Left ventricle myocardium inferior (tissue), 1 donor: ENCODE results near the gene TXNRD2. TPM values are rescaled to one million over a fixed set of nuclear protein-coding genes. Genes with fewer than 3 reads are reported as not detected.

ENCODE experiments used
- DNase-seq: peaks from one replicate; pipeline ENCODE4 v3.0.0-alpha.2; 2020
- H3K27ac ChIP-seq: fragments of 200-600 bp; replicated peaks from 2 replicates; pipeline ENCODE4 v1.8.0; 2021
- H3K27me3 ChIP-seq: fragments of 200-600 bp; 2 replicates; pipeline ENCODE4 v1.8.0; 2021; ENCODE audit warnings: low read depth
- H3K36me3 ChIP-seq: fragments of 200-600 bp; 2 replicates; pipeline ENCODE4 v1.8.0; 2021
- H3K4me1 ChIP-seq: fragments of 200-600 bp; 2 replicates; pipeline ENCODE4 v1.8.0; 2021
- H3K4me3 ChIP-seq: fragments of 200-600 bp; 2 replicates; pipeline ENCODE4 v1.8.0; 2021; ENCODE audit warnings: mild to moderate bottlenecking, moderate library complexity
- H3K9me3 ChIP-seq: fragments of 200-600 bp; replicated peaks from 2 replicates; pipeline ENCODE4 v1.8.0; 2021
- intact Hi-C: fragments of 100-400 bp; cut with micrococcal nuclease; formaldehyde crosslinking; loops from one replicate; pipeline ENCODE4 v1.11.0; 2022
- total RNA-seq: library from RNA; stranded (reverse); fragmentation: NEBNext Ultra II Directional; extraction: Animal tissue kit (Norgen Biotek cat#: 25700); gene quantifications from one replicate; pipeline ENCODE4 v1.2.1, GENCODE V29; 2021
- TF ChIP-seq, protein P1 (sequence below): fragments of 200-600 bp; IDR thresholded peaks from 2 replicates; pipeline ENCODE4 v1.8.0; 2021; ENCODE audit warnings: antibody characterized with exemption, mild to moderate bottlenecking, borderline replicate concordance
- donor health status: DM: no; HTN: yes; CAD: no; lungs with severe emphysema.

TXNRD2 gene
- total RNA-seq, 1 donor from 2014 or later = 35.2 TPM

DNA sequence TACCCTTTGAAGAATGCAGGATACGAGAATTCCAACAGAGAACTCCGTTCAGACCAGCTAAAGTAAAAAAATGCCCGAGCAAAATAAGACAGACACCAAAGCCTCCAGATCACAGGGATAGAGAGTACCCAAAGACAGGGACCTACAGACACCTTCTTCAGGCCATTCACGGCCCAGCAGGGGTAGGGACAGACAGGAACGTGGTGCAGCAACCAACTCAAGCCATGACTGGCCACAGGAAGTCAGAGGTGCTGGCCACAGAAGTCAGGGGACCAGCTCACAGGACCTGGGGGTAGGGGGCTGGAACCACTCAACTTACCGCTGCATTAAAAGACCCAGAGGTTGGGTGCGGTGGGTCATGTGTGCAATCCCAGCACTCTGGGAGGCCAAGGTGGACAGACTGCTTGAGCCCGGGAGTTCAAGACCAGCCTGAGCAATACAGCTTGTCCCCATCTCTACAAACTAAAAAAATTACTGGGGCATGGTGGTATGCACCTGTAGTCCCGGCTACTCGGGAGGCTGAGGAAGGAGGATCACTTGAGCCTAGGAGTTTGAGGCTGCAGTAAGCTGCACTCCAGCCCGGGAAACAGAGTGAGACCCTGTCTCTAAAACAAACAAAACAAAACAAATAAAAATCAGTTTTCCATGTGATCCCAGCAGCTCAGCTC, 39.9 kb downstream of the TXNRD2 start:
- H3K4me3 ChIP-seq = no peak overlapping the region
- TF ChIP-seq, protein P1, sequence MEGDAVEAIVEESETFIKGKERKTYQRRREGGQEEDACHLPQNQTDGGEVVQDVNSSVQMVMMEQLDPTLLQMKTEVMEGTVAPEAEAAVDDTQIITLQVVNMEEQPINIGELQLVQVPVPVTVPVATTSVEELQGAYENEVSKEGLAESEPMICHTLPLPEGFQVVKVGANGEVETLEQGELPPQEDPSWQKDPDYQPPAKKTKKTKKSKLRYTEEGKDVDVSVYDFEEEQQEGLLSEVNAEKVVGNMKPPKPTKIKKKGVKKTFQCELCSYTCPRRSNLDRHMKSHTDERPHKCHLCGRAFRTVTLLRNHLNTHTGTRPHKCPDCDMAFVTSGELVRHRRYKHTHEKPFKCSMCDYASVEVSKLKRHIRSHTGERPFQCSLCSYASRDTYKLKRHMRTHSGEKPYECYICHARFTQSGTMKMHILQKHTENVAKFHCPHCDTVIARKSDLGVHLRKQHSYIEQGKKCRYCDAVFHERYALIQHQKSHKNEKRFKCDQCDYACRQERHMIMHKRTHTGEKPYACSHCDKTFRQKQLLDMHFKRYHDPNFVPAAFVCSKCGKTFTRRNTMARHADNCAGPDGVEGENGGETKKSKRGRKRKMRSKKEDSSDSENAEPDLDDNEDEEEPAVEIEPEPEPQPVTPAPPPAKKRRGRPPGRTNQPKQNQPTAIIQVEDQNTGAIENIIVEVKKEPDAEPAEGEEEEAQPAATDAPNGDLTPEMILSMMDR = no peak
- no peaks in the 10 kb centered on the region for H3K4me1 ChIP-seq
- H3K27me3 ChIP-seq = no peaks in the 10 kb centered on the region
- DNase-seq = no peak
- intact Hi-C loops = no loop called here
- H3K27ac ChIP-seq = no peak overlapping the region
- no peaks in the 10 kb centered on the region for H3K9me3 ChIP-seq
- peaks cover 30% of the 10 kb centered on the region for H3K36me3 ChIP-seq

GRCh38 chr22:19900707-19901436, 40.7 kb downstream of the TXNRD2 start:
- H3K27me3 ChIP-seq = no peaks in the 10 kb centered on the region
- no peaks in the 10 kb centered on the region for H3K4me1 ChIP-seq
- H3K36me3 ChIP-seq = peaks cover 30% of the 10 kb centered on the region
- H3K27ac ChIP-seq = no peak overlapping the region
- intact Hi-C loops = no loop called here
- TF ChIP-seq, protein P1 = no peak
- H3K9me3 ChIP-seq = no peaks in the 10 kb centered on the region
- DNase-seq = no peak
- no peak overlapping the region for H3K4me3 ChIP-seq

DNA sequence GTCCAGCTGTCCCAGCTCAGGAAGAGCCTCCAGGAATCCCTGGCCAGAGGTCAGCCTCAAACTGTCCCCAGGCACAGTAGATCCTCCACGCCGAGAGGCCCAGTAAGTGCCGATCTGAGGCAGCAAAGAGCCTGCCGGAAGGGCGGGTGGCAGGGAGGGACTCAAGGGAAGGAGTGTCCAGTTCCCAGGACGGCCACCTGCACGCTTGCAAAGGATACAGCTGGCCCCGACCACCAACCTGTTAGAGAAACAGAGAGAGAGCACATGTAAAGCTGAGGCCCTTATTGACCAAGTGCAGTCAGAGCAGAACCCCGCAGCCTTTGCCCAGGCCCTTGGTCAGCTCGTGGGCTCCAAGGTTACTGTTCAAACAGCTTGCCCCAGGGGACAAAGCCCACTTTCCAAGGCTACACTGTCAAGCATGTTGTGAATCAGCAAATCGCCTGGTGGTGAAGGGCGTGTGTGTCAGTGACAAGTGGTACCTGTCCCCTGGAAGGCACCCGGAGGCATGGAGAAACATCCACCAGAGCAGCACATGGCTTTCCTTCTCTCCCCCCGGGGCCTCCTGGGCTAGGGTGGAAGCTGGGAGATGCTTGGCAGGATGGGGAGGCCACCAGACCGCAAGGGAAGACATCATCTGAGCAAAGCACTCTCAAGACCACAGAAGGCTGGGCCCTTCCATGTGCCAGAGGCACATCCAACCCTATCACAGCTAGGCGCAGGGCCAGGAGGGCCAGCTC, 42.6 kb downstream of the TXNRD2 start:
- no peaks in the 10 kb centered on the region for H3K9me3 ChIP-seq
- intact Hi-C loops = no loop called here
- H3K4me1 ChIP-seq = no peaks in the 10 kb centered on the region
- H3K36me3 ChIP-seq = peaks cover 41% of the 10 kb centered on the region
- TF ChIP-seq, protein P1 = no peak
- no peak overlapping the region for H3K4me3 ChIP-seq
- H3K27me3 ChIP-seq = no peaks in the 10 kb centered on the region
- no peak for DNase-seq
- H3K27ac ChIP-seq = no peak overlapping the region

- Histone ChIP-seq H3K36me3 (peaks cover 49% of the 10 kb centered on the region), H3K4me1 (no peaks in the 10 kb centered on the region), H3K4me3 (no peak overlapping the region), H3K27ac (no peak overlapping the region), H3K27me3 (no peaks in the 10 kb centered on the region), H3K9me3 (no peaks in the 10 kb centered on the region)
- DNase-seq = no peak
- TF ChIP-seq, protein P1 = no peak
- intact Hi-C loops = no loop called here
Observed at GRCh38 chr22:19898145-19898544, 43.5 kb downstream of the TXNRD2 start.

GRCh38 chr22:19897726-19898125, 43.9 kb downstream of the TXNRD2 start:
- peaks cover 49% of the 10 kb centered on the region for H3K36me3 ChIP-seq
- no peaks in the 10 kb centered on the region for H3K9me3 ChIP-seq
- intact Hi-C loops = no loop called here

More at GRCh38 chr22:19897726-19898125, 43.9 kb downstream of the TXNRD2 start:
- TF ChIP-seq, protein P1 = no peak
- no peak overlapping the region for H3K27ac ChIP-seq
- DNase-seq = no peak
- no peaks in the 10 kb centered on the region for H3K27me3 ChIP-seq
- no peak overlapping the region for H3K4me3 ChIP-seq
- no peaks in the 10 kb centered on the region for H3K4me1 ChIP-seq
